Neuron (in vitro differentiated cells): ENCODE data around the gene IFI16.

Experiments used
- H2AFZ ChIP-seq: one replicate; pipeline ENCODE4 v1.6.1; 2013; ENCODE audit warnings: low read depth, mild to moderate bottlenecking, inconsistent platforms, low read length, moderate library complexity
- H3K27me3 ChIP-seq: one replicate; pipeline ENCODE4 v1.6.1; 2013; ENCODE audit warnings: low read length; ENCODE audit not compliant: insufficient read depth
- H3K36me3 ChIP-seq: one replicate; pipeline ENCODE4 v1.6.1; 2013; ENCODE audit warnings: low read length; ENCODE audit not compliant: insufficient read depth
- H3K4me1 ChIP-seq: one replicate; pipeline ENCODE4 v1.6.1; 2013; ENCODE audit warnings: low read length; ENCODE audit not compliant: insufficient read depth
- H3K4me3 ChIP-seq: 2 replicates; pipeline ENCODE4 v1.5.1; 2013; ENCODE audit warnings: mild to moderate bottlenecking, low read length, moderate library complexity
- H3K9me3 ChIP-seq: one replicate; pipeline ENCODE4 v1.6.1; 2013; ENCODE audit warnings: low read length

IFI16 gene

DNA sequence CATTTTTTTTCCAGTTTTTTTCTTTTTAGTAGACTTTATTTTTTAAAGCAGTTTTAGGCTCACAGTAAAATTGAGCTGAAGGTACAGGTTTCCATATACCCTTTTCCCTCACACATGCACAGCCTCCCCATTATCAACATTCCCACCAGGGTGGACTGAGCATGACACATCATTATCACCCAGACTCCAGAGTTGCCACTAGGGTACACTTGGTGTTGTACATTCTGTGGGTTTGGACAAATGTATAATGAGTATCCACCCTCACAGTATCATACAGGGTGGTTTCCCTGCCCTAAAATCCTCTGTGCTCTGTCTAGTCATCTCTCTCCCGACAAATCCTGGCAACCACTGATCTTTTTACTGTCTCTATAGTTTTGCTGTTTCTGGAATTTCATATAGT, 69.8 kb downstream of the IFI16 start:
- no peaks in the 10 kb centered on the region for H3K9me3 ChIP-seq
- H3K36me3 ChIP-seq = no peaks in the 10 kb centered on the region
- H3K4me3 ChIP-seq = no peak overlapping the region
- no peaks in the 10 kb centered on the region for H3K27me3 ChIP-seq
- no peaks in the 10 kb centered on the region for H3K4me1 ChIP-seq
- no peak overlapping the region for H2AFZ ChIP-seq

DNA sequence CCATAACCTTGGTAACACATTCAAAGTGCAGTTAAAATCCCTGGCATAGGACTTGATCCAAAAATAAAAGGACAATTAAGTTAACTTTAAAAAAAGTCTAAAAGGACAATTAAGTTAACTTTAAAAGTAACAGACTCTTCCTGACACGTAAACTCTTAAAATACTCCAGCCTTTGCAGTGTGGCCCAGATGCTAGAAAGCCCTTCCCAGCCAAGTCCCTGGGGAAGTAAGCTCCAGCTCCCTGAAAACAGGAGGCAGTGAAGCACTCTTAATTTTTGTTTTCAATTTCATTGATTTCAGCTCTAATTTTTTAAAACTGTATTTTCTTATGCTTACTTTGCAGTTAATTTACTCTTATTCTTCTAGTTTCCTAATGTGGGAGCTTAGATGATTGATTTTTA, 71.9 kb downstream of the IFI16 start:
- H3K27me3 ChIP-seq = no peaks in the 10 kb centered on the region
- H2AFZ ChIP-seq = no peak overlapping the region
- H3K4me3 ChIP-seq = no peak overlapping the region
- H3K4me1 ChIP-seq = no peaks in the 10 kb centered on the region
- H3K9me3 ChIP-seq = no peaks in the 10 kb centered on the region
- no peaks in the 10 kb centered on the region for H3K36me3 ChIP-seq

DNA sequence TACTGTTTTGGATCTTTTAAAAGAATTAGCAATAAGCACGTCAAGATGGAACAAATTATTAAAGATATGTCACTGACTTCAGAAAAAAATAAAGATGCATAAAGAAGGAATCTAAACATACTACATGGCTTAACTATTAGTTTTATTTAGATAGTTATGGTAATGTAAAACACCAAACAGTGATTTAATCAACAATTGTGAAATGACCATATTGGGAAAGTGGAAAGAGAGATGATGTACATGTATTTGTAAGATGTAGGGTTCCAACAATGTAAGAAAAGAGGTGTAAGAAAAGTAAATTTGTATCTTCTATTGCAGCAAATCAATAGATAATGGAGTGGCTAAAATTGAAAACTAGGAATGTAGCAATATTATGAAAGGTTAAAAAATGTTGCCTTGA, 73.3 kb downstream of the IFI16 start:
- Histone ChIP-seq H3K36me3 (no peaks in the 10 kb centered on the region), H3K27me3 (no peaks in the 10 kb centered on the region), H3K4me1 (no peaks in the 10 kb centered on the region), H3K9me3 (no peaks in the 10 kb centered on the region), H3K4me3 (no peak overlapping the region), H2AFZ (no peak overlapping the region)

DNA sequence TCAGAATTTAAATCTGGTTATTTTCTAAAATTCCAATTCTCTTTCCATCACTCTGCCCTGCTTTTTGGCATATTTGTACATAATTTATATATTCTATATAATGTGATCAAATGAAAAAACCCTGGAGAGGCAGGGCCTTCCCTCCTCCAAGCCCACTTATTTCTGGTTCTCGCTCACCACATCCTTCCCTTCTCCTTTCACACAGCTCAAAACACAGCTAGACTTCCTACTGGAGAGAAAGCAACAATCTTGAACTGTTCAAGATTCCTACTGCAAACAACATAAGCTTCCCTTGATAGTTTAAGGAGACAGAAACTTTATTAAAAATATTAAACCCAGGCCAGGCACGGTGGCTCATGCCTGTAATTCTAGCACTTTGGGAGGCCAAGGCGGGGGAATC, 74.4 kb downstream of the IFI16 start:
- Histone ChIP-seq H2AFZ (no peak overlapping the region), H3K4me3 (no peak overlapping the region), H3K36me3 (no peaks in the 10 kb centered on the region), H3K9me3 (no peaks in the 10 kb centered on the region), H3K4me1 (no peaks in the 10 kb centered on the region), H3K27me3 (no peaks in the 10 kb centered on the region)

DNA sequence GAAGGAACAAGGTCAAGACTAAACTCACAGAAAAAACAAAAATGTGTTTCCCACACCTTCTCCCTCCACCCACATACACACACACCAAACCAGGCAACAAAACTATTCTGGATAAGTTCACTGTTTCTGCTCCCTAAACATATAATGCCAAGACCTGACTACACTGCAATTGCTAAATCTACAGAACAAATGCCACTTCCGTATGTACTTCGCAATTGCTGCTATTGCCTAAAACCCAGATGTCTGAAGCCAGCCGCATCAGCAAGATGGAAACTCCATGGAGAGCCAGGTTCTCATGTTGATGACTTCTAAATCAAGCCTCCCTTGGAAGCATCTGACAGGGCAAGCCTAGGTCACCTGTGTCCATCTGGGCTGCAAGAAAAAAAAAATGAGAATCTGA, 75.2 kb downstream of the IFI16 start:
- H3K36me3 ChIP-seq = no peaks in the 10 kb centered on the region
- no peak overlapping the region for H2AFZ ChIP-seq
- no peak overlapping the region for H3K4me3 ChIP-seq
- H3K9me3 ChIP-seq = no peaks in the 10 kb centered on the region
- no peaks in the 10 kb centered on the region for H3K4me1 ChIP-seq
- H3K27me3 ChIP-seq = no peaks in the 10 kb centered on the region

DNA sequence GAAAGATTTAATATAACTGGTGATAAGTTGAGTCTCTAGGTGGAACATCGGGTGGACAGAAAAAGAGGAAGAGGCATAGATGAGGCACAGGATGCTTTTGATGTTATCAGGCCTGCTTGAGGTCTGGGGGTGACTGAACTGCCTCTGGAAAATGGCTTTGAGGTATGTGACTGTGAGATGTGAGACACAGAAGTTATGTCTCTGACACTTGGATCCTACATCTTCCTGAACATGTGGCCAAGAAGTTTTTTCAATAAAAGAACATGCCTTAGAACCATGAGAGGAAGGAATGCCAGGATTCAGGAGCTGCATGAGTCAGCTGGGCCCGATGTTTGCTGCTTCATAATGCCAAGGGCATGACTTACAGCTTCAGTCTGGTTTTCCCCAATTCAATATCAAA, 78.3 kb downstream of the IFI16 start:
- H3K9me3 ChIP-seq = no peaks in the 10 kb centered on the region
- no peak overlapping the region for H3K4me3 ChIP-seq
- no peaks in the 10 kb centered on the region for H3K36me3 ChIP-seq
- no peaks in the 10 kb centered on the region for H3K4me1 ChIP-seq
- no peaks in the 10 kb centered on the region for H3K27me3 ChIP-seq
- H2AFZ ChIP-seq = no peak overlapping the region

DNA sequence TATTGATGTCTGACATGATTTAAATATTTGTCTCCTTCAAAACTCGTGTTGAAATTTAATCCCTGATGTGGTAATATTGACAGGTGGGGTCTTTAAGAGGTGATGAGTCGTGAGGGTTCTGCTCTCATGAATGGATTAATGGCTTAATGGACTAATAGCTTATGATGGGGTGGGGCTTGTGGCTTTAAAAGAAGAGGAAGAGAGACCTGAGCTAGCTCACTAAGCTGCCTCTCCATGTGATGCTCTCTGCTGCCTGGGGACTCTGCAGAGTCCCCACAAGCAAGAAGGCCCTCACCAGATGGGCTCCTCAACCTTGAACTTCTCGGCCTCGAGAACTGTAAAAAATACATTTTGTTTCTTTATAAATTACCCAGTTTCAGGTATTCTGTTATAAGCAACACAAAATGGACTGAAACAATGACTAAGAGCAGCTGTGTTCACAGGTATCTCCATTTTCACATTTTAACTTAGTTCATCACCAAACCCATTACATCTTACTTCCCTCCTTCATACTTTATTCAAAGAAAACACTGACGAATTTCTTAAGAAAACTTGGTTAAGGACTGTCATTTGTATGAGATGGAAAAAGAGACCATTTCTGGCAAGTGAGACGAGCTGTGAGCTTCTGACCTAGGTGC, 79.0 kb downstream of the IFI16 start:
- Histone ChIP-seq H3K4me1 (no peaks in the 10 kb centered on the region), H3K36me3 (no peaks in the 10 kb centered on the region), H3K9me3 (no peaks in the 10 kb centered on the region), H3K4me3 (no peak overlapping the region), H3K27me3 (no peaks in the 10 kb centered on the region), H2AFZ (no peak overlapping the region)

DNA sequence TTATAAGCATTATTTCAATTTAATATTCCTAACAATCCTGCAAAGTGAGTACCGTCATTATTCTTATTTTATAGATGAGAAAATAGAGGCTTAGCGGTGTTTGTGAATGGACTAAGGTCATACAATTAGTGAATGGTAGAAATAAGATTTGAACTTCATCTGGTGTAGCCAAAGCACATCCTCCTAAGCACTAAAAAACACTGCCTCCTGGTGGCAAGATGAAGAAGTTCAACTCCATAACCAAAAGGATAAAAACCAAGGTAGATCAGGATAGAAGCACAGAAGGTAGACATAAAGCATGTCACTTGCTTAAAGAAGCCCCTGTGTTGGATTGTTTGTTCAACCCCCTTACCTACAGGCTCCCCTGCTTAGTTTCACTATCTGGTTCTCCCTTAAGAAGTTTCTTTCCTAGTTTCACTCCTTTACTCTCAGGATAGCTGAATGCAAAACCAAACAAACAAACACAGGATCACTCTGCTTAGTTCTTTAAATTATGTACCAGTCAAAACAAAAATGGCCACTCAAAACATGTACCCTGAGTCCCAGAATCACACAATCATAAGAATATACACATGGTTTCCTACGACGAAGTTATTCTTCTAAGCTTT, 79.6 kb downstream of the IFI16 start:
- H3K27me3 ChIP-seq = no peaks in the 10 kb centered on the region
- no peaks in the 10 kb centered on the region for H3K36me3 ChIP-seq
- no peak overlapping the region for H3K4me3 ChIP-seq

DNA sequence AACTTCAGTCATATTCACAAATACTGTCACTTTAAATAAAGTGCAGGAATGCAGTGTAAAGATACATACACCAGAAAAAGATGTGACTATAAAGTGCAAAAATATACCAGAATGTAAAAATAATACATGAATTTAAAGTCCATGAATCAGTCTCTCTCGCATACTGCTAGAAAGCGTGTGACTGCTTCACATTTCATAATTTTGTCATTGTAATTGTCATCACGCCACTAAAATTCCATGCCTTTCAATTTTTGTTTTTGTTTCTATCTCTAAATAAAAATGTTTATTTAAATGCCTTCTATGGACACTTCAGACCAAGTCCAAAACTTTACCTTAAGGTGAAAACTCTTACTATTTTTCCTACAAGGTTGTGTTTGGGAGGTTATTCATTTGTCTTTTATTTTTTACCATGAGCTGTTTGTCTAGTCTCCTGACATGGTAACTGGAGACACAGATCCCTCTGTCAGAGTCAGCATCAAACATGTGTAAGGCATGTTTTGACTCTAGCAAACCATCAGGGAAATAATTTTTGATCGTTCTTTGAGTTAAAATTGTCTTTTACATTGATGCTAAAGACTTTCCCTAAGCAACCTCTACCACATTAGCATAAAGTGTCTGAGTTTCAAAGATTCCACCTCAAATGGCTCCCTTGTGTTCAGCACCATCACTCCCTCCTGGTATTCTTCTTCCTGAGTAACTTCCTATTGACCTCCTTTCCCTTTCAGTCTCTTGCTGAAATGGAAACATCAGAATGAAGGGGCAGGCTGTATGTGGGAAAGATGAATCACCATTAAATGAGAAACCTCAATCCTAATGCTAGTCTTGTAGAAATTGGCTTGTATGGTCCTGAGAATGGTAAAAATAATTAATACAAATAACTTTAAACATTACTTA, 80.8 kb downstream of the IFI16 start:
- Histone ChIP-seq H2AFZ (no peak overlapping the region), H3K27me3 (no peaks in the 10 kb centered on the region), H3K4me3 (no peak overlapping the region), H3K4me1 (no peaks in the 10 kb centered on the region), H3K9me3 (no peaks in the 10 kb centered on the region), H3K36me3 (no peaks in the 10 kb centered on the region)

More for the DNA sequence above, 79.6 kb downstream of the IFI16 start:
- Histone ChIP-seq H2AFZ (no peak overlapping the region), H3K4me1 (no peaks in the 10 kb centered on the region), H3K9me3 (no peaks in the 10 kb centered on the region)

DNA sequence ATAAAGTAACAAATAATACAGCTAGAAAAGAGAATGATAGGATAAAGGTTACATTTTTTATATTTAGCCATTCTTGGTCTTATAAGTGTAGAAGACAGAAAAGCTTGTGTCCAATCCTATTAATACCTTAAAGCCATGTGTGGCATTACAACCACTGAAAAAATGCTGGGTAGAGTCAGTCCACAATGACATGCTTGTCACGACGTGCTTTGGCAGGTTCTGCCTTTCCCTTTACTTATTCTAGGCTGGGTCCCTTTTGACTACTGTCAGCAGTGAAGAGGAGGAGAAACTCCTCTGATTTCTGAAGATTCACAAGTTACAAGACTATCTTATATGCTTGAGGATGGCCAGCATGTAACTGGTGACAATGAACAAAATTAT, 81.5 kb downstream of the IFI16 start:
- H3K9me3 ChIP-seq = no peaks in the 10 kb centered on the region
- no peak overlapping the region for H2AFZ ChIP-seq
- no peaks in the 10 kb centered on the region for H3K27me3 ChIP-seq
- H3K4me3 ChIP-seq = no peak overlapping the region
- no peaks in the 10 kb centered on the region for H3K36me3 ChIP-seq
- H3K4me1 ChIP-seq = no peaks in the 10 kb centered on the region

DNA sequence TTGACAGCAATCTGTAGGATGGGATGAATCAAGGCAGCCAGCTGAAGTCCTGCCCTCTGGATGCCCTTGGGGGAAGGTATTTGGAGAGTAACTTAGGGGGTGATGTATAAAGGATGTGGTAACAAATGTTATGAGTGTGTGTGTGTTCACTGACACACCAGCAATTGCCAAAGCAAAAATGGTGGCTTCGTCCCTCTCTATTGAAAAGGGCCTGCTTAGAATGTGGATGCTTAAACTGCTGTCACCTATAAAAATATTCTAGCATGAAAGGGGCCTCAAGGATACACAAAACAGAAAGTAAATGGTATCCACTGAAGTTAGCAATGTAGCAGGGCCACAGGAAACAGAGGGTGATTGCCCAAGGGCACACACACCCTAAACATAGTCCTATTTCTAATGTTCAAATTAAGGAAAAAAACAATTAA, 81.9 kb downstream of the IFI16 start:
- H2AFZ ChIP-seq = no peak overlapping the region
- no peak overlapping the region for H3K4me3 ChIP-seq
- H3K27me3 ChIP-seq = no peaks in the 10 kb centered on the region
- no peaks in the 10 kb centered on the region for H3K4me1 ChIP-seq
- H3K36me3 ChIP-seq = no peaks in the 10 kb centered on the region
- no peaks in the 10 kb centered on the region for H3K9me3 ChIP-seq

DNA sequence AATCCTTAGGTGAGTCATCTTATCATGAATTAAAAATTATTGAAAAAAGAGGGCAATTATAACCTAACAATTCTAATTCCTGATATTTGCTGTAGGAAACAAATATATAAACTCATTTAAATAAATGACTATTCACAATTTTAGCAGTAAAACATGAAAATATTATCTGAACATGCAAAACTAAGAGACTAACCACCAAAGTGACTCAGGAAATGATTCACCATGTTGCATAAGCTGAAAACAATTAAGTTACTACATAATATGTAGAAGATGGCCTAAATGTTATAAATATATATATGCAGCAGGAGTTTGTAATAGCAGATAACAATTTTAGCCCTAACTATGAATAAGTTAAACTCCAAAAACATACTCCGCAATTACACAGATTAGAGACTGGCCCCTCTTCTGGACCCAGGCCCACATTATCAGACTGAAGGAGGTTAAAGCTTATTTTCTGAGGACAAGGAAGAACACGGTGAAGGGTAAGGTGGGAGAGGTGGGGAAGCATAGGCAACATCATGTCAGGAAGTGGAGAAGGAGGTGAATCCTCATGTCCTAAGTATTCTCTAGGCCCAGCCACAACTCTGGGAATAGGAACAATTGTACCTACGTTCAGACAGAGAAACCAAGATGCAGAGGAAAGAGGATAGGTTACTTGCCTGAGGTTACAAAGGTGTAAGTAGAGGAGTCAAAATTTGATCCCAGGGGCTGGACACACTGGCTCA, 82.5 kb downstream of the IFI16 start:
- Histone ChIP-seq H3K9me3 (no peaks in the 10 kb centered on the region), H3K36me3 (no peaks in the 10 kb centered on the region), H2AFZ (no peak overlapping the region), H3K27me3 (no peaks in the 10 kb centered on the region), H3K4me1 (no peaks in the 10 kb centered on the region), H3K4me3 (no peak overlapping the region)

DNA sequence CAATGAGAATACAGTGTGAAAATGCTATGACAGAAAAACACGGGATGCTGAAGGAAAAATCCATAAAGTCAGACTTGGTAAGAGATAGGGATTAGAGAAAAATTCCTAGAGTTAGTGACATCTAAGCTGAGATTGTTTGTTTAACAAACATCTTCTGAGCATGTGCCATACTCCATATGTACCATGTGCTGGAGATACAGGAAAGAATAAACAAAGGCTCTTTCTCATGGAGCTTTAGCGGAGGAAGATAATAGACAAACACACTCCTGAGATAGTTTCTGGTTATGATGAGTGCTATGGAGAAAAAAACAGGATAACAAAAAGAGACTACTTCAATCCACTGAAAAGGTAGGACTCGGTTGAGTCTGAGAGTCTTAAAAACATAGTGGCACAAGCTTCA, 88.9 kb downstream of the IFI16 start:
- Histone ChIP-seq H3K9me3 (no peaks in the 10 kb centered on the region), H2AFZ (no peak overlapping the region), H3K4me1 (no peaks in the 10 kb centered on the region), H3K4me3 (no peak overlapping the region), H3K36me3 (no peaks in the 10 kb centered on the region), H3K27me3 (no peaks in the 10 kb centered on the region)
